ENCODE measurements around the gene MAP3K5. TPM values are rescaled to one million over a fixed set of nuclear protein-coding genes. Genes with fewer than 3 reads are reported as not detected.

Gene MAP3K5
- total RNA-seq, 2 experiments from 2014 or later, result 18.3 to 19.8 TPM

DNA sequence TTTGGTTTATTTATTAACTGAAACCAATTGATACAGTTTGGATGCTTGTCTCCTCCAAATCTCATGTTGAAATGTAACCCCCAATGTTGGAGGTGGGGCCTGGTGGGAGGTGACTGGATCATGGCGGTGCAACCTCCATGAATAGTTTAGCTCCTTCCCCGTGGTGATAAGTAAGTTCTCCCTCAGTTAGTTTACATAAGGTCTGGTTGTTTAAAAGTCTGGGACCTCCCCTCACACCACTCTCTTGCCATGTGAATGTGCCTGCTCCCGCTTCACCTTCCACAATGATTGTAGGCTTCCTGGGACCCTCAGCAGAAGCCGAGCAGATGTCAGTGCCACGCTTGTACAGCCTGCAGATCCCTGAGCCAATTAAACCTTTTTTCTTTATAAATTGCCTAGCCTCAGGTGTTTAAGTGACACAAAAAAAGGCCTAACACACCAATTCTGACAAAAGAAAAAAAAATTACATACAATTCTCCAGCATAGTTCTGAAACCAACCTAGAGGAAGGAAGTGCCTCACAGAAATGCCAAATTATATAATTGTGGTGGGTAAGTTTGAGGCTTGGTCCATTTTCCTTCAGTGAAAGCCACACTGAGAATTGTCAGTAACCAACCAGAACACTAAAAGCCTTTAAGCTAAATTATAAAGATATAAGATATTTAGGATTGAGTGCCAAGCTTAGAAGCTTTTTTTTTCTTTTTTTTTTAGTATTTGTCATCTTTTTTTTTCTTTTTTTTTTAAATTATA is 257.1 kb downstream of the MAP3K5 start:
- H3K4me3 Mint-ChIP-seq, result no peak overlapping the region
- no peak overlapping the region for H3K27ac Mint-ChIP-seq
- H3K27me3 Mint-ChIP-seq, result peaks cover 16% of the 10 kb centered on the region
- ATAC-seq (ENCODE audit: low read depth) (no peak), DNase-seq (no peak)
- H3K4me1 Mint-ChIP-seq, result peaks cover 4% of the 10 kb centered on the region
- no peaks in the 10 kb centered on the region for H3K9me3 Mint-ChIP-seq
- POLR2A ChIA-PET, result no interaction called here
- H3K36me3 Mint-ChIP-seq, result no peaks in the 10 kb centered on the region

DNA sequence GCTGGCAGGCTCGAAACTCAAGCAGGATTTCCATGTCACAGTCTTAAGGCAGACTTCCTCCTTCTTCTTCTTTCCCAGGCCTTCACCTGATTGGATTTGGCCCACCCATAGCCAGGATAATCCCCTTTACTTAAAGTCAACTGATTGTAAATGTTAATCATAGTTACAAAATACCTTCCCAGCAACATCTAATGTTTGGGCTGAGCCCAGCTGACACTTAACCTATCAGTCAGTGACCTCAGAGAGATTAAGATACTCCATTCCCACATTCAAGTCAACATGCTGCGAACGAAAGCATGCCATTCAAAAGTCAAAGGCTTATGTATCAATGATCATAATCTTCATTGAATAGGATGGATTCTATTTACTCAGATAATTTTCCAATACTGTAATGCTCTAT is 258.0 kb downstream of the MAP3K5 start:
- POLR2A ChIA-PET, result no interaction called here
- Mint-ChIP-seq H3K36me3 (no peaks in the 10 kb centered on the region), H3K27ac (no peak overlapping the region), H3K9me3 (no peaks in the 10 kb centered on the region), H3K27me3 (peaks cover 16% of the 10 kb centered on the region), H3K4me1 (peaks cover 4% of the 10 kb centered on the region), H3K4me3 (no peak overlapping the region)
- DNase-seq (no peak), ATAC-seq (ENCODE audit: low read depth) (no peak)

DNA sequence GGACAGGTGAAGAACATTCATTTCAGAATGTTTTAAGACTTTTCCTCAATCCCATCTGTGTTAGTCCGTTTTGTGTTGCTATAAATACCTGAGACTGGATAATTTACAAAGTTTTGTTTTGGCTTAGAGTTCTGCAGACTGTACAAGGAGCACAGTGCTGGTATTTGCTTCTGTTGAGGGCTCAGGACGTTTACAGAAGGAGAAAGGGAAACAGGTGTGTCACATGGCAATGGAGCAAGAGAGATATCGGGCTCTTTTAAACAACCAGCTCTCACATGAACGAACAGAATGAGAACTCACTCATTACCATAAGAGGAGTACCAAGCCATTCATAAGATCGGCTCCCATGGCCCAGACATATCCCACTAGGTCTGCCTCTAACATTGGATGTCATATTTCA is 258.8 kb downstream of the MAP3K5 start:
- peaks cover 4% of the 10 kb centered on the region for H3K4me1 Mint-ChIP-seq
- POLR2A ChIA-PET, result no interaction called here
- no peak for ATAC-seq (ENCODE audit: low read depth)
- H3K36me3 Mint-ChIP-seq, result no peaks in the 10 kb centered on the region
- no peaks in the 10 kb centered on the region for H3K9me3 Mint-ChIP-seq
- peaks cover 15% of the 10 kb centered on the region for H3K27me3 Mint-ChIP-seq
- no peak for DNase-seq
- H3K4me3 Mint-ChIP-seq, result no peak overlapping the region
- H3K27ac Mint-ChIP-seq, result no peak overlapping the region

DNA sequence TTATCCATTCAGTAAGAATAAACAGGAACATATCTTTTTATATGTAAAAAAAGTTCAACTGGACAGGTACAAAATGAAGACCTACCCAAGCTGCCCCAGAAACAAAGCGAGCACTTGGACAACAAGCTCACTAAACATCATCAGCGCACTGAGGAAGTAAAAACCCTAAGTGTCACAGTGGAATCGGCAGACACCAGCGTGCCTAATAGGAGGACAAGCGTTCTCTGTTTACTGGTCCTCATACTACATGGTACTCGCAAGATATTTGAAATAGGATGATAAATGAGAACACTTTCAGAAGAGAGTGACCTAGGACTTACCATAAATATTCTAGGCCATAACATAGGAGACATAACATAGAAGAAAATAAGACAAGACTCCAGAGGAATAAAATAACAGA is 260.2 kb downstream of the MAP3K5 start:
- POLR2A ChIA-PET, result no interaction called here
- Mint-ChIP-seq H3K36me3 (no peaks in the 10 kb centered on the region), H3K9me3 (no peaks in the 10 kb centered on the region), H3K27ac (no peak overlapping the region), H3K4me1 (peaks cover 4% of the 10 kb centered on the region), H3K4me3 (no peak overlapping the region), H3K27me3 (peaks cover 22% of the 10 kb centered on the region)
- no peak for ATAC-seq (ENCODE audit: low read depth)
- no peak for DNase-seq

DNA sequence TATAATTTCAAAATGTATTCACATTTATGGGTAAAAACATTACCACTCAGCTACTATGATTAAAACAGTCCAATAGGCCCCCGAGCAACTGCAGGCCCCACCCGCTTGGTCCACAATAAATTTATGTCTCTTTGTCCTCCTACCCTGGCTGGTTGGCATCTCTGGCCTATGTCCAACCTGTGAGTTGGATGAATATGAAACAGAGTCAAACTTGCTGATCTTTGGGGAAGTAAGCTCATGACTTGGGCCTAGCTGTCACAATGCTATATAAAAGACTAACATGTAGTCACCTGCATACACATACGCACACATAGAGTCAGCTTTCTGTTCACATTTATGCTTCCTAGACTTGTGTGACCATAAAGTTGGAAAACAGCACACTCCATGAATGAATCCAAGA is 262.6 kb downstream of the MAP3K5 start:
- ATAC-seq (ENCODE audit: low read depth) (no peak), DNase-seq (no peak)
- POLR2A ChIA-PET, result no interaction called here
- H3K27me3 Mint-ChIP-seq, result peaks cover 22% of the 10 kb centered on the region
- H3K36me3 Mint-ChIP-seq, result no peaks in the 10 kb centered on the region
- peaks cover 10% of the 10 kb centered on the region for H3K4me1 Mint-ChIP-seq
- H3K4me3 Mint-ChIP-seq, result no peak overlapping the region
- H3K27ac Mint-ChIP-seq, result no peak overlapping the region
- no peaks in the 10 kb centered on the region for H3K9me3 Mint-ChIP-seq

DNA sequence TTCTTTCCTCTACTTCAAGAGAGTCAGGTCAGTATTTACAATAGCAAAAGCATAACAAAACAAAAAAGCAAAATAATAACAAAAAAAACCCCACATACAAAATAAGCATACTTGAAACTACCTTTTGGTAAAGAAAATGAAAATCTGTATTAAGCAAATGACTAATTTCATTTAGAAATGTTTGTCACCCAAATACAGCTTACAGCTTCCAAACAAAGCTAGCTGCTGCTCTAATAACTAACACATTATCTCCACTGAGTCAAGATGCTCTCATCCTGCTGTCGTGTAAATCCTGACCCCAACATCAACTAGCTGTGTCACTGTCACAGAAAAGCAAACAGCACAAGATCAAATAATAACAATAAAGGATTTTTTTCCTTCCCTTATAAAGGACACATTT is 263.8 kb downstream of the MAP3K5 start:
- no peaks in the 10 kb centered on the region for H3K9me3 Mint-ChIP-seq
- H3K4me3 Mint-ChIP-seq, result no peak overlapping the region
- H3K4me1 Mint-ChIP-seq, result peaks cover 10% of the 10 kb centered on the region
- no peak overlapping the region for H3K27ac Mint-ChIP-seq
- no peaks in the 10 kb centered on the region for H3K36me3 Mint-ChIP-seq
- H3K27me3 Mint-ChIP-seq, result peaks cover 22% of the 10 kb centered on the region
- DNase-seq (no peak), ATAC-seq (ENCODE audit: low read depth) (no peak)
- POLR2A ChIA-PET, result no interaction called here

DNA sequence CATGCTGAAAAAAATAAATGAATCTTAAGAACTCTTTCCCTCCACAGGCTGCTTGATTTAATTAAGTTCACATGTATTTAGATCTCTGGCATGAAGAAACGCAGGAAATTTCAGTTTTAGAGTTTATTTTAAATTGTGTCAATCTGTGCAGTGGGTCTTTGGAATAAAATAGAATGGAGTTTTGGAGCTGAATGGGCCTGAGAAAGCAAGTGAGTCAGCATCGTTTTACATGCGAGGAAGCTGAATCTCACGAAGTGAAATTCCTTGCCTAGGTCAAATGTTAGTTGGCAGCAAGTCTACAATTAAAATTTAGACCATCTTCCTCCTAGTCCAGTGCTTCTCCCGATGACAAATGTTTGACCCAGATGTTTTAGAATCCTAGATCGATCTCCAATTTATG is 264.4 kb downstream of the MAP3K5 start:
- POLR2A ChIA-PET, result no interaction called here
- H3K27me3 Mint-ChIP-seq, result peaks cover 17% of the 10 kb centered on the region

DNA sequence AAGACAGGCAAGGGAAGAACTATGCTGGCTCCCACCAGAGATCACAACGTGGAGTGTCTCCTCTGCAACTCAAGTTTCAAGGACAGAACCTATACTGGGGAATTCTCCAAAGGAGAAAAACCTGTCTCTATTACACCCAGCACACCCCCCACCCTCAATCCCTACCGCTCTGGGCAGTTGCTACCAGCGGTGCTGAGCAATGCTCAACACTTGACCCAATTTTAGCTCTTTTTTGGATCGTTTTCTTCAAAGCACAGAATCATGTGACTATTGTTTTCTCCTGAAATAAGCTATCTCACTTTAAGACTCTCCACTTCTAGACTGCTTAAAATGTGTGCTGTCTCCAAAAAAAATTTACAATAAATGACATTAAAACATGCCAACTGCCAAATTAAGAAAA is 265.3 kb downstream of the MAP3K5 start:
- ATAC-seq (ENCODE audit: low read depth) (no peak), DNase-seq (no peak)
- no peak overlapping the region for H3K27ac Mint-ChIP-seq
- no peaks in the 10 kb centered on the region for H3K9me3 Mint-ChIP-seq
- peaks cover 16% of the 10 kb centered on the region for H3K27me3 Mint-ChIP-seq
- no peak overlapping the region for H3K4me3 Mint-ChIP-seq
- POLR2A ChIA-PET, result no interaction called here
- H3K36me3 Mint-ChIP-seq, result no peaks in the 10 kb centered on the region
- H3K4me1 Mint-ChIP-seq, result peaks cover 10% of the 10 kb centered on the region

More for the DNA sequence above, 264.4 kb downstream of the MAP3K5 start:
- H3K4me1 Mint-ChIP-seq, result peaks cover 10% of the 10 kb centered on the region
- H3K9me3 Mint-ChIP-seq, result no peaks in the 10 kb centered on the region
- H3K4me3 Mint-ChIP-seq, result no peak overlapping the region
- H3K27ac Mint-ChIP-seq, result no peak overlapping the region
- DNase-seq (no peak), ATAC-seq (ENCODE audit: low read depth) (no peak)
- H3K36me3 Mint-ChIP-seq, result no peaks in the 10 kb centered on the region

DNA sequence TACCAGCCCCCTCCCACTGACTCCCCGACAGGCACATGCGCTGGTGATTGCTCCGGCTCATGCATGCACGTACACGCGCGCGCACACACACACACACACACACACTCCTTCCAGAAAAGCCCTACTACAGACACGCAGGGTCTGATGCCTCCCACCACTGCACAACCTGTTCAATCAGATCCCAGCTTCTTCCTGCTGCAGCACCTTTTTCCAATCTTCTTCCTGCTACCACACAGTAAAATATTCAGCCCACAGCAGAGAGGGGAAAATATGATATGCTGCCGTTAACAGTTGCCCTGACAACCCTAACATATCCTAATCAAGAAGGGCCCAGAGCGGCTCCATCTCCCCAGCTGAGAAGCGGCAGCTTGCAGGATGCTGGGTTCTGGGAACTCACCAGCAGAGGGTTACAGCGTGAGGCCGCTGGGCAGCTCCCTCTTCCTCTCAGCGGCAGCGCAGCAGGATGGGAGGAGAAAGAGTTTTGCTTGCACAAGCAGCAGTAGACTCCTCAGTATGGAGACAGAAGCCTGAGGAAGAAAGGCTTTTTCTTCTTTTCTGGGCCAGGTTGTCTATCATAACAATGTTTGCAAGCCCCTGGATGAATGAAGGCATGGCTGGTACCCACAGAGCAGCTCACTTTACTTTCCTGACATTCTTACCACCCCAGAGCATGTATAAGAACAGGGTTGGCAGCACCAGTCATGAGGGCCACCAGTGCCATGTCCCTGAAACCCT is 265.9 kb downstream of the MAP3K5 start:
- DNase-seq, result peak; percentile 57
- POLR2A ChIA-PET, result no interaction called here
- Mint-ChIP-seq H3K27ac (no peak overlapping the region), H3K36me3 (no peaks in the 10 kb centered on the region), H3K27me3 (peaks cover 16% of the 10 kb centered on the region), H3K4me1 (peaks cover 10% of the 10 kb centered on the region), H3K9me3 (no peaks in the 10 kb centered on the region), H3K4me3 (peak overlapping the region; percentile 64)
- peak; percentile 98 for ATAC-seq (ENCODE audit: low read depth)

DNA sequence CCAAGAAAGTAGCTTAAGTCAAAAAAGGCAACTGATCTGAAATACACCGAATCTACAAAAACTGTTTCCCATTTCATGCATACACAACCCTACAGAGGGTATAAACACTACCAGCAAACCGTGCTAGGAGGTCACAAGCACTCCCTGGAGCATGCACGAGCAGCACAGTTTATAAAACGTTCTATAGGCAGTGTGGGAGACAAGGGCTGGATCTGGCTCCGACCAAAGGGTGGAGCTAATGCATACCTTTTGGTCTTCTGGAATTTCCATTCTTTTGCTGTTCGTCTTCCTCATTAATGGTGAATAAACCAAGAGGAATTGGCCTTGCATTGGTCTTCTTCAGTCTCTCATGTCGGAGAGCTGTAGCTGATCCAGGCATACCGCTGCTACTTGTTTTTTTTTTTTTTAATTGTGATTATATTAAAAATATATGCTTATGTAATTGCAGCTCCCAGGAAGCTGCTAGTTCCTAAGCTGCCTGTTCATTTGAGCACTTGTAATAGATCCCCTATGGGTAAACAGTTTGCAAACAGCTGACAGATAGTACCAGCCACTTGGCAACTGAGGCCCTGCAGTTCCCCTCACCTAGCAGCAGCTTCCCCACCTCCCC is 266.6 kb downstream of the MAP3K5 start:
- ATAC-seq (ENCODE audit: low read depth), result no peak
- Mint-ChIP-seq H3K4me1 (peaks cover 10% of the 10 kb centered on the region), H3K4me3 (peak overlapping the region; percentile 64), H3K27me3 (peaks cover 16% of the 10 kb centered on the region), H3K27ac (no peak overlapping the region), H3K36me3 (no peaks in the 10 kb centered on the region), H3K9me3 (no peaks in the 10 kb centered on the region)
- DNase-seq, result no peak
- POLR2A ChIA-PET, result no interaction called here

DNA sequence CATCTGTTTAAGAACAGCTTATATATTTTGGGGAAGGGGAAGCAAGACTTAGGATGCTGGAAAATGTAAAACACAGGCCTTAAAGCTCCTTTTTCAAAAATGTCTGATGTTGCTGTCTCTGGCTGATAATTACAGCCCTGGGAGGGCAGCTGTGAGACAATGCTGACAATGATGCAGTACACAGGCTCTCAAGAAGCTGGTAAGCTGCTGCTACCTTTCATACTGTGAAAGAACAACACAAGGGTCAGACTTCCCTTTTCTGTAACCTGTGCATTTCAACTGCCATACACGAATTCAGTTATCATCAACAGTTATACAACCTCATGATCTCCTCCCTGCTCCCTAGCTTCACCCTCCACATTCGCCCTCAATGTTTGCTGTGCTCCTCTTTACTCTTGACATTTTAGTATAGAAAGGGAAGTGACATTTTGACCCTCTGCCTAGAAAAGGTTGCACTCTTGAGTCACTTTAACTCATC is 267.3 kb downstream of the MAP3K5 start:
- ATAC-seq (ENCODE audit: low read depth) (no peak), DNase-seq (no peak)
- POLR2A ChIA-PET, result no interaction called here
- H3K27me3 Mint-ChIP-seq, result peaks cover 19% of the 10 kb centered on the region
- no peak overlapping the region for H3K27ac Mint-ChIP-seq
- H3K4me1 Mint-ChIP-seq, result peaks cover 10% of the 10 kb centered on the region
- H3K36me3 Mint-ChIP-seq, result no peaks in the 10 kb centered on the region
- H3K4me3 Mint-ChIP-seq, result no peak overlapping the region
- no peaks in the 10 kb centered on the region for H3K9me3 Mint-ChIP-seq

DNA sequence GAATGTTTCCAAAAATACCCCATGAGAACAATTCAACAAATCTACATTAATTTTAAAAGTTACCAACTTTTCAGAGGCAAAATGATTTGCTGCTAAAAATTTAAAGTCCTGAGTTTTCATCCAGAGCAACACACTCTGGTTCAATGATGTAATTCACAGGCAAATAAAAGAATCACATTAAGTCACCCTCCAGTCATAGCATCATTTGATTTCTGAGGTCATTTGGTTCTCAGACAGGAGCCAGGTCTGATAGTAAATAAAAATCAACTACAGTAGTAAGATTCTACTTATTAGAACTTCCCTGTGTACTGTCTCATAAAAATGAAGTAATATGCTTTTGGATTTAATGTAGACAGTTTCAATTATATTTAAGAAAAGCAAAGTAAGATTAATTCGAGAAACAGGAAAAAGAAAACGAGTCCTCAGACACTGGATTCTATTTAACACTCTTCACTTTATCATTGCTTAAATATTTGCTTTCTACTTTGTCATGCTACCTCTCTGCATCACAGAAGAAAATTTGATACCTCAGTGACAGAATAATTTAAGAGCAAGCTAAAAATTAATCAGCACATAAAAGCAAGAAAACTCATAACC is 267.8 kb downstream of the MAP3K5 start:
- H3K4me3 Mint-ChIP-seq, result no peak overlapping the region
- ATAC-seq (ENCODE audit: low read depth) (no peak), DNase-seq (no peak)
- peaks cover 23% of the 10 kb centered on the region for H3K27me3 Mint-ChIP-seq
- peaks cover 10% of the 10 kb centered on the region for H3K4me1 Mint-ChIP-seq
- H3K9me3 Mint-ChIP-seq, result no peaks in the 10 kb centered on the region
- H3K27ac Mint-ChIP-seq, result no peak overlapping the region
- H3K36me3 Mint-ChIP-seq, result no peaks in the 10 kb centered on the region
- POLR2A ChIA-PET, result no interaction called here

DNA sequence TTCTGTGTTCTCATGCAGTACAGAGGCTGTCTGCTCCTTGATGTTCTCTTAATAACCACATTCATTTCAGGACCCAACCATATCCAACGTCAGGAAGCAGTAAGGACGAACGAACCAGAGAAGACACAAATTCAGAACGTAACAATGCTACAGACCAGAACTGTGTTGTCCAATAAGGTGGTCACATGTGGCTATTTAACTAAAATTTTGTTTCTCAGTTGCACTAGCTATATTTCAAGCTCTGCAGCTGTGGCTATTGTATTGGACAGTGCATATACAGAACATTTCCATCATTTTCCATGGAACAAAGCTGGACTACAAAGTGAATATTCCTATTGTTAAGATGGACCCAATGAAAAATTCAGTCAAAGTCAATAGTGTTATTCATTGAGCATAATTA is 269.1 kb downstream of the MAP3K5 start:
- no peak for DNase-seq
- no peak overlapping the region for H3K4me3 Mint-ChIP-seq
- no peak for ATAC-seq (ENCODE audit: low read depth)

More for the DNA sequence above, 269.1 kb downstream of the MAP3K5 start:
- no peaks in the 10 kb centered on the region for H3K9me3 Mint-ChIP-seq
- POLR2A ChIA-PET, result no interaction called here
- no peak overlapping the region for H3K27ac Mint-ChIP-seq
- H3K4me1 Mint-ChIP-seq, result peaks cover 10% of the 10 kb centered on the region
- H3K36me3 Mint-ChIP-seq, result no peaks in the 10 kb centered on the region
- H3K27me3 Mint-ChIP-seq, result peaks cover 23% of the 10 kb centered on the region
